HepG2 (cell line): ENCODE results near the gene KRT81.

ENCODE experiments used
- ATF1 ChIP-seq: IDR thresholded peaks from 2 replicates; pipeline ENCODE4 v1.6.1; 2016; ENCODE audit warnings: mild to moderate bottlenecking, control low read depth
- CBX2 ChIP-seq, 2 experiments: fragments of 200-600 bp in 1 of 2; sonication (generic); formaldehyde crosslinking in 1 of 2; IDR thresholded peaks; 2 replicates each; pipeline versions ENCODE4 v1.7.0 to v1.8.1; 2018 to 2022; ENCODE audit warnings: low read depth in 2 of 2, low read length in 1 of 2, mild to moderate bottlenecking in 1 of 2, missing genetic modification reagents in 1 of 2
- DMTF1 ChIP-seq: sonication (generic); formaldehyde crosslinking; IDR thresholded peaks from 2 replicates; pipeline ENCODE4 v1.4.0; 2020; ENCODE audit warnings: mild to moderate bottlenecking, missing genetic modification reagents
- DNMT1 ChIP-seq: sonication (generic); formaldehyde crosslinking; IDR thresholded peaks from 2 replicates; pipeline ENCODE4 v1.5.1; 2020; ENCODE audit warnings: mild to moderate bottlenecking, missing genetic modification reagents
- EP300 ChIP-seq, 3 experiments: sonication (generic) in 1 of 3; formaldehyde crosslinking in 1 of 3; IDR thresholded peaks; 2 replicates each; pipeline versions ENCODE4 v1.5.1 to v1.6.1; 2011 to 2020; ENCODE audit warnings: low read depth in 2 of 3, low read length in 2 of 3, borderline replicate concordance in 1 of 3, improper control_type of control experiment in 1 of 3, mild to moderate bottlenecking in 1 of 3, missing genetic modification reagents in 1 of 3, moderate library complexity in 1 of 3
- FOSL1 ChIP-seq: sonication (generic); formaldehyde crosslinking; IDR thresholded peaks from 2 replicates; pipeline ENCODE4 v1.9.0; 2021; ENCODE audit warnings: missing genetic modification reagents, borderline replicate concordance
- FOXJ3 ChIP-seq: sonication (generic); formaldehyde crosslinking; IDR thresholded peaks from 2 replicates; pipeline ENCODE4 v1.4.0; 2020; ENCODE audit warnings: missing genetic modification reagents, mild to moderate bottlenecking, borderline replicate concordance
- JUND ChIP-seq: sonication (generic); formaldehyde crosslinking; IDR thresholded peaks from 2 replicates; pipeline ENCODE4 v1.8.0; 2022; ENCODE audit warnings: mild to moderate bottlenecking, missing genetic modification reagents
- REL ChIP-seq: sonication (generic); formaldehyde crosslinking; conservative IDR thresholded peaks from 2 replicates; pipeline ENCODE4 v1.8.0; 2022; ENCODE audit warnings: mild to moderate bottlenecking, missing genetic modification reagents, moderate library complexity
- SMYD3 ChIP-seq: sonication (generic); formaldehyde crosslinking; IDR thresholded peaks from 2 replicates; pipeline ENCODE4 v1.8.1; 2023; ENCODE audit warnings: mild to moderate bottlenecking, missing genetic modification reagents
- ZBTB8A ChIP-seq: sonication (generic); formaldehyde crosslinking; IDR thresholded peaks from 2 replicates; pipeline ENCODE4 v1.4.0; 2020; ENCODE audit warnings: mild to moderate bottlenecking, low read depth, missing genetic modification reagents, borderline replicate concordance
- ZNF512 ChIP-seq: sonication (generic); formaldehyde crosslinking; IDR thresholded peaks from 2 replicates; pipeline ENCODE4 v1.4.0; 2020; ENCODE audit warnings: mild to moderate bottlenecking, missing genetic modification reagents
- ZNF530 ChIP-seq: sonication (generic); formaldehyde crosslinking; IDR thresholded peaks from 2 replicates; pipeline ENCODE4 v1.5.0; 2020; ENCODE audit warnings: low read depth, mild to moderate bottlenecking, missing genetic modification reagents
- TF ChIP-seq, protein P1 (sequence below): sonication (generic); formaldehyde crosslinking; IDR thresholded peaks from 2 replicates; pipeline ENCODE4 v1.8.0; 2022; ENCODE audit warnings: missing genetic modification reagents, mild to moderate bottlenecking, moderate library complexity, borderline replicate concordance

GRCh38 chr12:52332381-52332780 is 41.0 kb upstream of the KRT81 start:
- TF ChIP-seq EP300 (IDR thresholded peaks at IDR 0.05; ENCODE audit: low read depth in 2 of 2, low read length in 2 of 2): no peak
- TF ChIP-seq EP300 (CRISPR knock-in tag; IDR thresholded peaks at IDR 0.05; ENCODE audit: borderline replicate concordance): no peak
- TF ChIP-seq JUND (CRISPR knock-in tag): no peak
- TF ChIP-seq DMTF1 (CRISPR knock-in tag): no peak
- TF ChIP-seq ZNF512 (CRISPR knock-in tag): no peak
- no peak for TF ChIP-seq REL (CRISPR knock-in tag)
- no peak for TF ChIP-seq FOXJ3 (CRISPR knock-in tag)
- TF ChIP-seq, protein P1, sequence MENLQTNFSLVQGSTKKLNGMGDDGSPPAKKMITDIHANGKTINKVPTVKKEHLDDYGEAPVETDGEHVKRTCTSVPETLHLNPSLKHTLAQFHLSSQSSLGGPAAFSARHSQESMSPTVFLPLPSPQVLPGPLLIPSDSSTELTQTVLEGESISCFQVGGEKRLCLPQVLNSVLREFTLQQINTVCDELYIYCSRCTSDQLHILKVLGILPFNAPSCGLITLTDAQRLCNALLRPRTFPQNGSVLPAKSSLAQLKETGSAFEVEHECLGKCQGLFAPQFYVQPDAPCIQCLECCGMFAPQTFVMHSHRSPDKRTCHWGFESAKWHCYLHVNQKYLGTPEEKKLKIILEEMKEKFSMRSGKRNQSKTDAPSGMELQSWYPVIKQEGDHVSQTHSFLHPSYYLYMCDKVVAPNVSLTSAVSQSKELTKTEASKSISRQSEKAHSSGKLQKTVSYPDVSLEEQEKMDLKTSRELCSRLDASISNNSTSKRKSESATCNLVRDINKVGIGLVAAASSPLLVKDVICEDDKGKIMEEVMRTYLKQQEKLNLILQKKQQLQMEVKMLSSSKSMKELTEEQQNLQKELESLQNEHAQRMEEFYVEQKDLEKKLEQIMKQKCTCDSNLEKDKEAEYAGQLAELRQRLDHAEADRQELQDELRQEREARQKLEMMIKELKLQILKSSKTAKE (CRISPR knock-in tag): no peak
- TF ChIP-seq CBX2 (IDR thresholded peaks at IDR 0.05; ENCODE audit: low read depth, low read length): no peak
- TF ChIP-seq CBX2 (CRISPR knock-in tag; IDR thresholded peaks at IDR 0.05; ENCODE audit: low read depth): no peak
- no peak for TF ChIP-seq DNMT1 (CRISPR knock-in tag)
- TF ChIP-seq SMYD3 (CRISPR knock-in tag): no peak
- TF ChIP-seq ZNF530: no peak
- no peak for TF ChIP-seq ZBTB8A (CRISPR knock-in tag)
- no peak for TF ChIP-seq ATF1 (CRISPR knock-in tag)
- no peak for TF ChIP-seq FOSL1
